GM18868 (cell line): ENCODE measurements around the gene TANGO6.
"Not testable (repeated sequence)": the region's sequence is repeated elsewhere in the genome, so short reads cannot be mapped to it uniquely, and the experiment has no call there.

Experiments used
- ATAC-seq: cut with Tn5 transposase; IDR thresholded peaks from one replicate; pipeline ENCODE4 v1.9.1; 2021; ENCODE audit warnings: mild to moderate bottlenecking, moderate library complexity; ENCODE audit not compliant: unreplicated experiment

TANGO6 gene

DNA sequence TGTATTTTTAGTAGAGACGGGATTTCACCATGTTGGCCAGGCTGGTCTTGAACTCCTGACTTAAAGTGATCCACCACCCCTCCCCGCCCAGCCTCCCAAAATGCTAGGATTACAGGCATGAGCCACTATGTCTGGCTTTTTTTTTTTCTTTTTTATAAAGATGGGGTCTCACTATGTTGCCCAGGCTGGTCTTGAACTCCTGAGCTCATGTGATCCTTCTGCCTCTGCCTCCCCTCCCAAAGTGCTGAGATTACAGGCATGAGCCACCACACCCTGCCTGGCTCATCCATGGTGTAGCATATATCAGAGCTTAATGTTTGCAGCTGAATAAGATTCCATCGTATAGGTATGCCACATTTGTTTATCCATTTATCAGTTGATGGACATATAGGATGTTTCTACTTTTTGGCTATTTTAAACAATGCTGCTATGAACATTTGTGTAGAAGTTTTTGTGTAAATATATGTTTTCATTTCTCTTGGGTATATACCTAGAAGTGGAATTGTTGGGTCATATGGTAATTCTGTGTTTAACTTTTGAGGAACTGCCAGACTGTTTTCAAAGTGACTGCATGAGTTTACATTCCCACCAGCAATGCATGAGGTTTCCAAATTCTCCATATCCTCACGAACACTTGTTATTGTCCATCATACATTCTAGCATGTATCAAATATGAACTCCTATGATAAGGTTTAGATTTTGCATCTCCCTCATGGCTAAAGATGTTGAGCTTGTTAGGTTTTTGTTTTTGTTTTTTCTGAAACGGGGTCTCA, 206.5 kb downstream of the TANGO6 start:
- ATAC-seq, result no peak

DNA sequence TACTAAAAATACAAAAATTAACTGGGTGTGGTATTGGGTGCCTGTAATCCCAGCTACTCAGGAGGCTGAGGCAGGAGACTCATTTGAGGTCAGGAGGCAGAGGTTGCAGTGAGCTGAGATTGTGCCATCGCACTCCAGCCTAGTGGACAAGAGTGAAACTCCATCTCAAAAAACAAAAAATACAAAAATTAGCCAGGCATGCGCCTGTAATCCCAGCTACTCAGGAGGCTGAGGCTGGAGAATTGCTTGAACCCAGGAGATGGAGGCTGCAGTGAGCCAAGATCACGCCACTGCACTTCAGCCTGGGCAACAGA, 208.1 kb downstream of the TANGO6 start:
- ATAC-seq, result not testable (repeated sequence)

DNA sequence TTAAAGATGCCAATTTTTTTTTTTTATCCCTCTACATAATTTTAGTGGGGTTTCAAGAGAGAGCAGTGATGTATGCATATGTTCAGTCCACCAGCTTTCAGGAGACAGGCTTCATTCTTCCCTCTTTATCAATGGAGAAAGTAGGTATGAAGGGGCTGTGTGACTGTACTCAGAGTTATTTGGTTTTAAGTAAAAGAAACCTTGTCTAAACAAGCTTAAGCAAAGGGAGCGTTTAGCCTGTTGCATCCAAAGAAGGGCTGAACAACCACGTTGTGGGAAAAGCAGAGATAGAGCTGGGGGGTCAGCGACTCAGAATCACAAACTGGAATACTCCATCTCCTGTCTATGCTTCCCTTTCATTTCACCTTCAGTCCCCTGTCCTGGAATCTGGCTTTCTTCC, 211.7 kb downstream of the TANGO6 start:
- no peak for ATAC-seq

DNA sequence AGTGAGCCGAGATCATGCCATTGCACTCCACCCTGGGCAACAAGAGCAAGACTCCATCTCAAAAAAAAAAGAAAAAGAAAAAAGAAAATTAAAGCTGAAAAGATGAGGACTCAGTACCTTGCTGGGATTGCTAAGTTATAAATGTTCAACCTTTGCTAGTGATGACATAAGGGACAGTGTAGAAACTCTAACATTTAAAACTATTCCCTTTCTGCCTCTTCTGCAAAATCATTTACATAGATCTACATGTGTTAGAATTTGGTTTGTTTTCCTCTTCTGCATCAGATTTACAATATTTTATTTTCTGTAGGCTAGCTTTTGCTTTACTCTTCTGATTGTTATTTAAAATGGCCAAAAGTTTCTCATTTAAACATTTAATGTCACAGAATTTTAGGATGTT, 212.6 kb downstream of the TANGO6 start:
- ATAC-seq, result no peak

DNA sequence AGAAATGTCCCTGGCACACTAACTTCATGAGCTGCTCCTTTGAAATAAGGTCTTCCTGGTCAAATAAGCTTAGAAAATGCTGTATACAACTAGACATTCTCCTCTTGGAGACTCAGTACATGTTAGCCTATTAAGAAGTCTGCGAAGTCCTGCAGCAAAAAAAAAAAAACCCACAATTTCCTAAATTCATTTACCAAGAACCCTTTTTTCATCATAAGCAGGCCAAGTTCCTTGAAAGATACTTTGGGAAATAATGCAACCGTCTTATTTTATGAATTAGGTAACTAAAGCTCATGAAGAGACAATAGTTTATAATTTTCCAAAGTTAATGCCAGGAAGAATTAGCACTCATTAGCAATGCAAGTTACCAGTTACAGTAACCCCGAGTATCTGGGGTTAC, 213.1 kb downstream of the TANGO6 start:
- no peak for ATAC-seq

DNA sequence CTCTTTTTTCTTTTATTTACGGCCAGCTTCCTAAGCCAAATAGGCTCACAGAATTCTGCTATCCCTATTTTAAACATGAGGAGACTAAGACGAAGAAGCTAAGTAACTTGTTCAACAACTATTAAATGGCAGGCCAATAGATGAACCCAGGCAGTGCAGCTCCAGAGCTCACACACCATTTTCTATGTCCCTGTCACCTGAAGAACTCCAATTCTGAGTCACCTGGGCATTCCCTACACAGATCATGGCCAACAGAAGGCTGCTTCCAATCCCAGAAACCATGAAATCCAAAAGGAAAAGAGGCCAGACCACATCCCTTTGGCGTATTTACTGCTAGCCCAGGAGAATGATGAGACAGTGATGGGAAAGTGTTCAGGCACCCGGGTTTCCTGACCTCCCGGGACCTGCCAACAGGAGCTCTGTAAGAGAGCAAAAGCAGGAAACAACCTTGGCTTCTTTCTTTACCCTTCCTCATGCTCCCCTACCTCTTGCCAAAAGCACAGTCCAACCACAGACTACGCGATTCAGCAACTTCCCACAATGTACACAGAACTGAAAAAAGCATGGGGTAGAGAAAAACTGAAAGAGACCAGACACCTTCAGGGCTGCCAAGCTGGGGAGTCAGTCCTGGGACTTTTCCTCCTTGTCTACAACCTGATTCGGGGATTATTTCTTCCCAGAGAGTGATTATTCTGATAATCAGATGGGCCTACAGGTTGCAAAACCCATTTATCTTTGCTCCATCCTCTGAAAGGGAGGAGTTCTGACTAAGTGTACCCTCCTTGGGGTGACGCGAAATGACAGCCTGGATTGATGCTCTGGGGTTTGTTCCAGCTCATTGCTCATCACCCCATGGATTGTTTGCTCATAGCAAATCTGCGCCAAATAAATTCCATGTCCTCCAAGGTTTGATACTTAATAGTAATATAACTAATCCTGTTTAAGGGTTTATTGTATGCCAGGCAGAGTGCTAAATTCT, 214.4 kb downstream of the TANGO6 start:
- peak; percentile 48 for ATAC-seq

DNA sequence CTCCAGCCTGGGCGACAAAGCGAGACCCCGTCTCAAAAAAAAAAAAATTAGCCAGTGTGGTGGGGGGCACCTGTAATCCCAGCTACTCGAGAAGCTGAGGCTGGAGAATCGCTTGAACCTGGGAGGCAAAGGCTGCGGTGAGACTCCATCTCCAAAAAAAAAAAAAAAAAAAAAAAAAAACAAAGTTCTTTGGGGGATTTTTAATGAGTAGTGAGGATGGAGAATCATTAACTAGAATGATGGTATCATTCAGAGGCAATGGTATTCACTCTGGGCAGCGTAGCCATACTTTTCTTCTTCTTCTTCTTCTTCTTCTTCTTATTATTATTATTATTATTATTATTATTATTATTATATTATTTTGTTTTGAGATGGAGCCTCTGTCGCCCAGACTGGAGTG, 220.2 kb downstream of the TANGO6 start:
- ATAC-seq, result not testable (repeated sequence)

- ATAC-seq, result no peak
These were observed 220.9 kb downstream of the TANGO6 start for GRCh38 chr16:69064124-69064763.

- ATAC-seq, result no peak
These were observed 221.5 kb downstream of the TANGO6 start for GRCh38 chr16:69064764-69065313.

GRCh38 chr16:69069504-69069903, 226.2 kb downstream of the TANGO6 start:
- no peak for ATAC-seq

DNA sequence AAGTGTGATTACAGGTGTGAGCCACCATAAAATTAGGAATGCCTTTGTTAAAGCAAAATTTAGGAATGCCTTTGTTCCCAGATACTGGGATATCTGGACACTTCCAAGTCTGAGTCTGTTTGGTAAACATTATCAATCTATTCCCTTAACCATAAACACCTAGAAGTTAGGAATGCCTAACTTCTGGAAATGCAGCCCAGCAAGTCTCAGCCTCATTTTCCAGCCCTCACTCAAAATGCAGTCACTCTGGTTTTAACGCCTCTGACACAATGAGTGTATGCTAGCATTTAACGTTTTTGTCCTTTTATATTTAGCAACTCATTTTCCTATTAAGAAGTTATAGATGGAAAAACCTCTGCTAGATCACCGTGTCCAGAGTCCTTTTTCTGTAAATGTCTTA, 227.7 kb downstream of the TANGO6 start:
- ATAC-seq, result no peak

DNA sequence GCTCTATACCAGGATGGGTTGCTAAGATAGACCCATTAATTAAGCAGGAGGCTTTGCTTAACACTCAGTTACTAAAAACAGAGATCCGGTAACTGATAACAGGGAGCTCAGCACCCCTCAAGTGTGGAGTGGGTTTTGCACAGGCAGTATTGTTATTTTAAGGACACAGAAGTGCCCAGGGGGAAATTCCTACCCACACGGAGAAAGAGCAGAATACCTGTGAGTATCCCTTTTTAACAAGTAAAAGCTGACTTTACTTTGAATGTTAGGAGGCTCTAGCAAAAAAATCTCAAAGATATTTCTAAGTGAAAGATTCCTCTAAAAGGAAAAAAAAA, 229.3 kb downstream of the TANGO6 start:
- no peak for ATAC-seq

DNA sequence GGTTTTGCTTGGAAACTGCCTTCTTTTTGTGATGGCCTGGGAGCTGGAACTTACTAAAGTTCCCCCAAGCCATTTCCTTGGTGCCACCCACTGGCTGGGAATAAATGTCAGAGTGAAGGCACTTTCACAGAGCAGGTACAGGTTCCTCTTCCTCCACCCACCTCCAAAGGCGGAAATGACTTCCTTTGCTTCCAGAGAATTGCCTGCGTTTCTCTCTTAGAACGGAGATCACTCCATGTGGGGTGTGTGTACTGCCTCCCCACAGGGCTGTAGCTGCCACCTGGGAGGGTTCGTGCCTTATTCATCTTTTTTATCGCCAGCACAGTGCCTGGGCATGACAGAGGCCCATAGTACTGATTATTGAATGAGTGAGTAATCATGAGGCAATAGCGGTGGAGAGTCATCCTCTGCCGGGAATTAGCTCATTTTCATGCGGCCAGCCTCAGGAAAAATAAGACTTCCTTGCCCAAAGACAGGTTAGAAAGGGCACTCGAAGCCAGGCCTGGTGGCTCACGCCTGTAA, 229.9 kb downstream of the TANGO6 start:
- ATAC-seq, result no peak

- ATAC-seq, result no peak
These were observed 233.9 kb downstream of the TANGO6 start for GRCh38 chr16:69077251-69077650.

- ATAC-seq, result no peak
These were observed 234.7 kb downstream of the TANGO6 start for GRCh38 chr16:69078073-69078472.

GRCh38 chr16:69079697-69080096, 236.4 kb downstream of the TANGO6 start:
- no peak for ATAC-seq

- no peak for ATAC-seq
These were observed 240.1 kb downstream of the TANGO6 start for GRCh38 chr16:69083306-69083941.

DNA sequence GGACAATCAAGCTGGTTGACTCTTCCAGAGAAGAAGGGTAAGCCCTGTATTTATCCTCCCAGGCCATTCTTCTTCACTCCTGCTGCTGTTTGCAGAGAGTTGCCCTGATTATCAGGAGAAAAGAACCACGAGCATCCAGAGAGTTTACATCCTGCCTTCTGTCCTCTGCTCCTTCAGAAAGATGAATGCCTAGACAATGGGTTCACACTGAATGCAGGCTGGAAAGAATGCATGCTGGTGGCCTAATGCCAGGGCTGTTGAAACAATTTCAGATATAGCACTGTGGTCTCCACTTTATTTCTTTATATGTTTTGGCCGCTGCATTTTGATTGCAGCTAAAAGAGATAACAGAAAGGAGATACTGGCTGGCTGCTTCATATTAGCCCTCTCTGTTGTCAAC, 241.0 kb downstream of the TANGO6 start:
- no peak for ATAC-seq

- no peak for ATAC-seq
These were observed 241.8 kb downstream of the TANGO6 start for GRCh38 chr16:69085032-69085695.

DNA sequence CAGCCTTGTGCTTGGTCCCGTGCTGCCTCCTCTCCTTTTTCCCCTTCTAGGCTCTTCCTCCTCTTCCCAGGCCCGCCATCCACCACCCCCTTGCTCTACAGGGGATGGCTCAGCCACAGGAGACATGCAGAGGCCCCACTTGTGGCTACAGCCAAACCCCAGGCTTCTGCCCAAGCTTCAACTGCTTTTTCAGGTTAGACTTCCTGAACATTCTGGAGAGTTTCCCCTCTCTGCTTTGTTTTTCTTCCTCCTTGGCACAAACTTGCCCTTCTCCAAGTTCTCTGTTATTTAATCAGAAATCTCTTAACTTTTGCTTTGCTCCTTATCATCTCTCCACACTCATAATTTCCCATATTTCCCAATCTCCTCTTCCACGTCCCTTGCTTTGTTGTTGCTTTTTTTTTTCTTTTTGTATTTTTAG, 243.8 kb downstream of the TANGO6 start:
- no peak for ATAC-seq
